T-helper 1 cell (primary cell): ENCODE results near the gene OR2T5.
A peak's percentile ranks its signal among the peaks of the same experiment; 100 is the strongest.
"Not testable (repeated sequence)": the region's sequence is repeated elsewhere in the genome, so short reads cannot be mapped to it uniquely, and the experiment has no call there.

Experiments
- DNase-seq, 5 donors: peaks; one replicate each; pipeline ENCODE4 v3.0.0-alpha.2; 2012 to 2020
- total RNA-seq, 4 donors: gene quantifications; one replicate each; lab custom pipeline; 2026; lab: John Stamatoyannopoulos, UW

Gene OR2T5
- 0 reads per million in 4 donors for total RNA-seq

- not testable (repeated sequence) for DNase-seq
These were observed at the start of gene OR2T5 for GRCh38 chr1:248488289-248488688. TSS of gene OR2T5 (plus strand) at chr1:248488589. CDS start at chr1:248488589, 0 bp downstream.

- not testable (repeated sequence) for DNase-seq
These were observed 49.7 kb upstream of the OR2T5 start for GRCh38 chr1:248438668-248439067.

GRCh38 chr1:248439283-248439682 lies 49.1 kb upstream of the OR2T5 start:
- DNase-seq: not testable (repeated sequence)

- not testable (repeated sequence) for DNase-seq
These were observed 45.7 kb upstream of the OR2T5 start for GRCh38 chr1:248442500-248443277.

- not testable (repeated sequence) for DNase-seq
These were observed 43.8 kb upstream of the OR2T5 start for GRCh38 chr1:248444603-248445002.

- DNase-seq: not testable (repeated sequence)
These were observed 43.0 kb upstream of the OR2T5 start, which contains the start of gene OR2T2 for GRCh38 chr1:248445399-248445798. TSS of gene OR2T2 (plus strand) at chr1:248445637. CDS start at chr1:248452798, 7,161 bp downstream.

GRCh38 chr1:248448409-248449074 lies 39.8 kb upstream of the OR2T5 start:
- not testable (repeated sequence) for DNase-seq

GRCh38 chr1:248449821-248450465 lies 38.4 kb upstream of the OR2T5 start:
- not testable (repeated sequence) for DNase-seq

- not testable (repeated sequence) for DNase-seq
These were observed 37.8 kb upstream of the OR2T5 start for GRCh38 chr1:248450466-248451145.

- DNase-seq: not testable (repeated sequence)
These were observed 34.8 kb upstream of the OR2T5 start for GRCh38 chr1:248453619-248454018.

- DNase-seq: not testable (repeated sequence)
These were observed 33.3 kb upstream of the OR2T5 start for GRCh38 chr1:248455045-248455444.

- DNase-seq: not testable (repeated sequence)
These were observed 31.8 kb upstream of the OR2T5 start for GRCh38 chr1:248456635-248457034.

- not testable (repeated sequence) for DNase-seq
These were observed 29.3 kb upstream of the OR2T5 start for GRCh38 chr1:248459117-248459516.

- no peak for DNase-seq
These were observed 17.2 kb upstream of the OR2T5 start for GRCh38 chr1:248471154-248471553.

- DNase-seq: not testable (repeated sequence)
These were observed 16.3 kb upstream of the OR2T5 start for GRCh38 chr1:248472111-248472510.

GRCh38 chr1:248473051-248473450 lies 15.3 kb upstream of the OR2T5 start, which contains the start of gene OR2T3:
TSS of gene OR2T3 (plus strand) at chr1:248473351. CDS start at chr1:248473351, 0 bp downstream.
- DNase-seq: not testable (repeated sequence)

- DNase-seq: not testable (repeated sequence)
These were observed 12.7 kb upstream of the OR2T5 start for GRCh38 chr1:248475660-248476059.

GRCh38 chr1:248481686-248482579 lies 6.5 kb upstream of the OR2T5 start:
- peak in 1 of 5 donors; percentile 66 for DNase-seq

GRCh38 chr1:248496661-248497060 lies 8.3 kb downstream of the OR2T5 start:
- not testable (repeated sequence) for DNase-seq

GRCh38 chr1:248500305-248501035 lies 12.1 kb downstream of the OR2T5 start:
- not testable (repeated sequence) for DNase-seq
